Measurements from ENCODE around the gene XBP1.

- TF ChIP-seq CTCF (conservative IDR thresholded peaks at IDR 0.05; ENCODE audit: low read depth in 2 of 2) (no peak), CREB1 (CRISPR knock-in tag; IDR thresholded peaks at IDR 0.05; ENCODE audit: low read depth) (no peak), POLR2AphosphoS5 (IDR thresholded peaks at IDR 0.05; ENCODE audit: low read depth) (no peak), EZH2 (IDR thresholded peaks at IDR 0.05; ENCODE audit: low read depth, unreplicated experiment) (no peak), JUNB (IDR thresholded peaks at IDR 0.05; ENCODE audit: unreplicated experiment) (no peak)
Observed at GRCh38 chr22:28833276-28833923, 33.0 kb upstream of the XBP1 start.
